Measurements from ENCODE around the gene GATC. TPM values are rescaled to one million over a fixed set of nuclear protein-coding genes. Genes with fewer than 3 reads are reported as not detected.

GATC gene
- total RNA-seq, 2 experiments from 2014 or later = 18.6 to 19.4 TPM

GRCh38 chr12:120417917-120418580 lies 28.2 kb upstream of the GATC start:
- no peaks in the 10 kb centered on the region for H3K9me3 Mint-ChIP-seq
- H3K4me1 Mint-ChIP-seq (ENCODE audit: low read depth) = no peaks in the 10 kb centered on the region
- ATAC-seq (ENCODE audit: poor library complexity) (no peak), DNase-seq (no peak)
- CTCF ChIA-PET = no interaction called here
- Histone ChIP-seq H3K4me1 (ENCODE audit: insufficient read depth, low read length) (no peaks in the 10 kb centered on the region), H3K4me3 (ENCODE audit: low read length) (no peak overlapping the region), H3K27ac (ENCODE audit: low read depth in 1 of 2, low read length in 2 of 2) (no peak overlapping the region), H3K27me3 (ENCODE audit: control insufficient read depth in 1 of 2, insufficient read depth in 2 of 2, low read length in 2 of 2) (no peaks in the 10 kb centered on the region), H3K9me3 (ENCODE audit: control insufficient read depth in 1 of 2, insufficient read depth in 1 of 2, low read length in 2 of 2) (no peaks in the 10 kb centered on the region), H3K36me3 (ENCODE audit: insufficient read depth, low read length) (no peaks in the 10 kb centered on the region)
- POLR2A ChIA-PET = no interaction called here
- H3K27me3 Mint-ChIP-seq = peaks cover 3% of the 10 kb centered on the region
- H3K36me3 Mint-ChIP-seq (ENCODE audit: low read depth) = no peaks in the 10 kb centered on the region
- H3K4me3 Mint-ChIP-seq = no peak overlapping the region
- no peak for TF ChIP-seq CTCF (IDR thresholded peaks at IDR 0.05)
- H3K27ac Mint-ChIP-seq = no peak overlapping the region
- intact Hi-C loops (cut with DNase I, micrococcal nuclease) = loop anchor here in 1 of 2 experiments (5.0 kb wide), 1 partner anchor 66 kb away; no protein-coding TSS in a partner anchor

- Mint-ChIP-seq H3K9me3 (no peaks in the 10 kb centered on the region), H3K4me1 (ENCODE audit: low read depth) (no peaks in the 10 kb centered on the region), H3K27me3 (peaks cover 3% of the 10 kb centered on the region), H3K27ac (no peak overlapping the region), H3K4me3 (no peak overlapping the region), H3K36me3 (ENCODE audit: low read depth) (no peaks in the 10 kb centered on the region)
- CTCF ChIA-PET = no interaction called here
- no peaks in the 10 kb centered on the region for H3K9me3 ChIP-seq (ENCODE audit: control insufficient read depth in 1 of 2, insufficient read depth in 1 of 2, low read length in 2 of 2)
- intact Hi-C loops (cut with DNase I, micrococcal nuclease) = no loop called here
- no peak for TF ChIP-seq CTCF (IDR thresholded peaks at IDR 0.05)
- DNase-seq = no peak
- no peaks in the 10 kb centered on the region for H3K36me3 ChIP-seq (ENCODE audit: insufficient read depth, low read length)
- no peak overlapping the region for H3K27ac ChIP-seq (ENCODE audit: low read depth in 1 of 2, low read length in 2 of 2)
- no peaks in the 10 kb centered on the region for H3K27me3 ChIP-seq (ENCODE audit: control insufficient read depth in 1 of 2, insufficient read depth in 2 of 2, low read length in 2 of 2)
- H3K4me3 ChIP-seq (ENCODE audit: low read length) = no peak overlapping the region
- H3K4me1 ChIP-seq (ENCODE audit: insufficient read depth, low read length) = no peaks in the 10 kb centered on the region
- ATAC-seq (ENCODE audit: poor library complexity) = no peak
- POLR2A ChIA-PET = no interaction called here
Measured at GRCh38 chr12:120421701-120422100, 24.5 kb upstream of the GATC start.

GRCh38 chr12:120422892-120423456 lies 23.3 kb upstream of the GATC start:
- Histone ChIP-seq H3K4me1 (ENCODE audit: insufficient read depth, low read length) (no peaks in the 10 kb centered on the region), H3K27ac (ENCODE audit: low read depth in 1 of 2, low read length in 2 of 2) (no peak overlapping the region), H3K4me3 (ENCODE audit: low read length) (no peak overlapping the region), H3K9me3 (ENCODE audit: control insufficient read depth in 1 of 2, insufficient read depth in 1 of 2, low read length in 2 of 2) (no peaks in the 10 kb centered on the region), H3K36me3 (ENCODE audit: insufficient read depth, low read length) (no peaks in the 10 kb centered on the region), H3K27me3 (ENCODE audit: control insufficient read depth in 1 of 2, insufficient read depth in 2 of 2, low read length in 2 of 2) (no peaks in the 10 kb centered on the region)
- no peaks in the 10 kb centered on the region for H3K4me1 Mint-ChIP-seq (ENCODE audit: low read depth)
- H3K36me3 Mint-ChIP-seq (ENCODE audit: low read depth) = no peaks in the 10 kb centered on the region
- intact Hi-C loops (cut with DNase I, micrococcal nuclease) = no loop called here
- DNase-seq = no peak
- TF ChIP-seq CTCF (IDR thresholded peaks at IDR 0.05) = no peak
- CTCF ChIA-PET = no interaction called here
- POLR2A ChIA-PET = no interaction called here
- H3K9me3 Mint-ChIP-seq = no peaks in the 10 kb centered on the region
- peaks cover 3% of the 10 kb centered on the region for H3K27me3 Mint-ChIP-seq
- no peak overlapping the region for H3K4me3 Mint-ChIP-seq
- no peak for ATAC-seq (ENCODE audit: poor library complexity)
- no peak overlapping the region for H3K27ac Mint-ChIP-seq

Data from CD4-positive, alpha-beta T cell (primary cell).